Cerebellar cortex (tissue), 1 donor: ENCODE measurements around the gene MKNK2.
"Not testable (repeated sequence)": the region's sequence is repeated elsewhere in the genome, so short reads cannot be mapped to it uniquely, and the experiment has no call there.

ENCODE experiments used
- DNase-seq: peaks from one replicate; pipeline ENCODE4 v3.0.0-alpha.2; 2015; ENCODE audit warnings: low spot score

MKNK2 gene

GRCh38 chr19:2043961-2044708 is 6.9 kb downstream of the MKNK2 start:
- DNase-seq, result no peak

- no peak for DNase-seq
These were observed 7.8 kb downstream of the MKNK2 start for GRCh38 chr19:2043251-2043641.

DNA sequence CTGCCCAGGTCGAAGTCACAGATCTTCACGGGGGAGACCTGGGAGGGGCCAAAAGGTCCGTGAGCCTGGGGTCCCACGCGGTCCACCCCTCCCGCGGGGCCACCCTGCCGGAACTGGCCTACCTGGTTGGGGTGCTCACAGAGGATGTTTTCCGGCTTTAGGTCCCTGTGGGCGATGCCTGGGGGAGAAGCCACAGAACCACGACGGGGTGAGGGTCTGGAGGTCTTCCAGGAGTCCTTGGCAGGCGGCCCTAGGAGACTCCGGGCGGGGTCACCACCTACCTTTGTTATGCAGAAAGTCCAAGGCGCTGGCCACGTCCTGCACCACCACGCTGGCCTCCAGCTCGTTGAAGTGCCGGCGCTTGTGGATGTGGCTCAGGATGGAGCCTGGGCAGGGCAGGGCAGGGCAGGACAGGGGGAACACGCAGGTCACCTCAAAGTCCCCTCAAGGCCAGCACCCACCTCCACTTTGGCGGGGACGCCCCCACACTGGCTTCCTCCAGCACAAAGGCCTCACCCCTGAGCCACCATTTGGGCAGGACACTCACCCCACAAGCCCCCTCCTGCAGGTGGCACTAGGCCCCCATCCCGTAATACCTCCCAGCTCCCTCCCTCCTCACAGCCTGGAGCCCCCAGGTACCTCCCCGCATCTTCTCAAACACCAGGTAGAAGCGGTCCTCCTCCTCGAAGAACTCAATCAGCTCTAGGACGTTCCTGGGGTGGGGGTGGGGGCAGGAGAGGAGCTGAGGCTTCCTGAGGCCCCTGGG is 8.4 kb downstream of the MKNK2 start:
- no peak for DNase-seq

DNA sequence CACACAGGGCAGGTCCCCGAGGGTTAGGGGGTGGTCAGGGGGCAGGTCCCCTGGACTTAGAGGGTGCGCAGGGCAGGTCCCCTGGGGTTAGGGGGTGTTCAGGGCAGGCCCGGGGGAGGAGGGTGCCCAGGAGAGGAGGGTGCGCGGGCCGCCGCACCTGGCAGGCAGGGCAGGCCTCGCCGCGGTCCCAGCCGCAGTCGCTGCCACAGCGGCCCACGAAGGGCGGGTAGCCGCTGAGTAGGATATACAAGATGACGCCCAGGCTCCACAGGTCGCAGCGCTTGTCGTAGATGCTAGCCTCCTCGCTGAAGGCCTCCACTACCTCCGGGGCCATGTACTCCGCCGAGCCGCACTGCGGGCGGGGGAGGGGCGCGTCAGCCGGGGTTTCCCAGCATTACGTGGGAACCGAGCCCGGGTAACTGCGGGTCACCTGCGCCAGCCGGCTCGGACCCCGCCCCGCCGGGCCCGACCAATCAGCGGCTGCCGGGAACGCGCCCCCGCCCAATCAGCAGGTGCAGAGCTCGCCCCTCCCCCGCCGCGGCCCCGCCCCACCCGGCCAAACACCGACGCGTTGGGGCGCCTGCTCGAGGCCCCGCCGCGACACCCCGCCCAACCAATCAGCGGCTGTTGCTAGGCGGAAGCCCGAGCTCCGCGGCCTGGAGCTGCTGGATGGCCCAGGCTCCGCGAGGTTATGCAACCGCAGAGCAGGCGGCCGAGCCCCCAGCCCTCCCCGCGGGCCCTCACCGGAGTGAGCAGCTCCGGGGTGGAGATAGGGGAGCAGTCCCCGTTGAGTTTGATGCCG is 9.2 kb downstream of the MKNK2 start:
- DNase-seq, result peak; percentile 94

DNA sequence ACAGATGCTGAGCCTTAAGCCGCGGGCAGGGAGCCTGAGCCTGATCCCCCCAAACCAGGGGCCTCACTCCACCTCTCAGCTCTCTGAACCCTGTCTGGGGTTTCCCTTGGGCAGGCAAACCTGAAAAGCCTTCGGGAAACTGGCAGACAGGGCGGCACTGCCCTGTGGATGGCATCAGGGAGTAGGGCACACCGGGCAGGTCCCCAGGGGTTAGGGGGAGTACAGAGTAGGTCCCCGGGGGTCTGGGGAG is 9.7 kb downstream of the MKNK2 start:
- no peak for DNase-seq

GRCh38 chr19:2040647-2041432 is 10.2 kb downstream of the MKNK2 start:
- no peak for DNase-seq

GRCh38 chr19:2039959-2040646 is 10.9 kb downstream of the MKNK2 start:
- DNase-seq, result no peak

DNA sequence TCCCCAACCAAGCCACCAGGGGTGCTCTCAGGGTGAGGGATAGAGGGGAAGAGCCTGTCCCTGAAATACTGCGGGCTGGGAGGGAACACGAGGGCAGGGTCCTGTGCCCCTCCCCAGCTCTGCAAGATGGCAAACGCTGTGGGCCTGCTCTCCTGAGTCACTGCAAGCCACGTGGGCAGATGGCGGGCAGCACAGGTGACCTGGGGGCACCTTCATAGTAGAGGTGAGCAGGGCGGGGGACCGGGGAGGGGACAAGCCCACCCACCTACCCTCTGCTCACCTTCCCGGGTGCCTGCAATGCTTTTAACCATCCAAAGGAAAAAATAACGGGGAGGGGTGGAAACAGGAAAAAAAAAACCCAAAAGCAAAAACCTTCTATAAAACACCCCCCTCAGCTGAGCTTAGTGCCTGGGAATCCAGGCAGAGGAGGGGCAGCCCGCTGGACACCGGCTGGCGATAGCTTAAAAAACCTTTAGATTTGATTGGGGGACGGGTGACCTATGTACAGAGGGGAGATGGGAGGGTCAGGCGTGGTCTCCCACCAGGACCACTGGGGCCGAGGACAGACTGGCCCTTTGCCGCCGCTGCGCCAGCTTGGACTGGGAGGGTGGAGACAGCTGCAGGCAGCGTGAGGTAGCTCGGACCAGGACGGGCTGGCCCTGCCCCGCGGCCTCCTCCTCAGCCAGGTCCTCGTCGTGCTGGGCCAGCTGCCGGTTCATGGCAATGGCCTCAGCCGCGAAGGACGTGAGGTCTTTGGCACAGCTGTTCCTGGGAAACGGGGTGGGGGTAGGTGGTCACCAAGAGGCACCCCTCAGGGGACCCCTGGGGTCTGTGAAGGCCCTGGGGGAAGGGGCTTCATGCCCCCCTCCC is 11.7 kb downstream of the MKNK2 start:
- peak; percentile 8 for DNase-seq

DNA sequence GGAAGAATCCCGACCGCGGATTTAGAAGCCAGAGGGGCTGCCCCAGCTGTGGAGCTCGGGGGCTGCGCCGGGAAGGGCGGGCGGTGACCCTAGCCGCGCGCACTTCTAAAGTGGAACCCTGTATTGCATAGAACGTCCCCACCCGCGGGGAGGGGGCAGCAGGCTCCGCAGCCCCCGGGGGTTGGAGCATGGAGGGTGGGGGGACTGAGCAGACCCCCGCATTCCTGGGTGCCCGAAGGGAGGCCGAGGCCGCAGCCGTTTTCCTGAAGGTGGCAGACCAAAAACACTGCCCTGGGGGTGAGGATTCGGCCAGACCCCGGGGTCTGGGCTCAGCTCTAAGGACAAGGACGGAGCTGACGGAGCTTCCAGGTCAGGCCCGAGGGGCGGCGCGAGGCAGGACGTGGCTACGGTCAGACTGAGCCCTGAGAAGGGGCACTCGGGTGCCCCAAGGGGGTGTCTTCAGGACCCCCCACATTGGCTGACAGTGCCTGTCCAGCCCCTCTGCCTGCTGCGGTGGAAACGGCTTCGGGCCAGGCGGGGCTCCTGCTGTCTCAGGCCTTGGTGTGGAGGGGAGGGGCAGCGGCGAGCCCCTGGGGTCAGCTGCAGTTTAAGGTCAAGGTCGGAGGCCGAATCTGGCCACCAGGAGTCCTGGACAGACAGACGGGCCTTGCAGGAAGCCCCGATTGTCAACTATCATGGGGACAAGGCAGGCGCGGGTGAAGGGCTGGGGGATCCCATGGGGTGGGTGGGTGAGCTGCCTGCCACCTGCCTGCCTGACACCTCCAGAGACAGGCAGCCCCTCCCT is 12.6 kb downstream of the MKNK2 start:
- DNase-seq, result no peak

DNA sequence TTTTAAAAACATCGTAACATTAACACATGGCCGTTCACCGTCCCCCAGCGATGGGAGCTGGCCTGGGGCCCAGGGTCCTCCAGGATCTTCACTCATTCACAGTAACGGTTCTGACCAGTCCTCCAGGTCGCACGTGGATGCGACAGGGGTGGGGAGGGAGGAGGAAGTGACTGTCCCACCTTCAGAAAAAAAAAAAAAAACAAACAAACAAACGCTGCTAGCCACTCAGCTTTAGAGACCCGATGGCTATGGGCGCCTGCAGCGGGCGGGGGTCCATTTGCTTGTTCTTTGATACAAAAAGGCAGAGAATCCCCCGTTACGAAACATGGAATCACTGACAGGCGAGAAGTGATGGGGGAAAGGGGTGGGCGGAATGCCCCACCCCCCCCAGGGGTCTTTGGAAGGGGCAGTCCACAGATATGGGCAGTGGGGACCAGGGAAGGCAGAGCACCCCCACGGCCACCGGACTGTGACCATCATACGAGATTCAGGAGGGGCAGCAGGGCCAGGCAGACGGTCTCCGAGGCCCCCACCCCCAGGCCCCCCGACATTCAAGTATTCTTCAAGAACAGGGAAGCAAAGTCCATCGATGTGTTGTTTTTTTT is 13.3 kb downstream of the MKNK2 start:
- DNase-seq, result no peak

DNA sequence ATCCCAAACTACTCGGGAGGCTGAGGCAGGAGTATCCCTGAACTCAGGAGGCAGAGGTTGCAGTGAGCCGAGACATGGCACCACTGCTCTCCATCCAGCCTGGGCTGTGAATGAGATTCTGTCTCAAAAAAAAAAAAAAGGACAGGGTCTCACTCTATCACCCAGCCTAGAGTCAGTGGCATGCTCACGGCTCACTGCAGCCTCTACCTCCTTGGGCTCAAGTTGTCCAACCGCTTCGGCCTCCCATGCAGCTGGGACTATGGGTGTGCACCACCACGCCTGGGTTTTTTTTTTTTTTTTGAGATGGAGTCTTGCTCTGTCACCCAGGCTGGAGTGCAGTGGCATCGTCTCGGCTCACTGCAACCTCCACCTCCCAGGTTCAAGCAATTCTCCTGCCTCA is 14.6 kb downstream of the MKNK2 start:
- DNase-seq, result no peak

DNA sequence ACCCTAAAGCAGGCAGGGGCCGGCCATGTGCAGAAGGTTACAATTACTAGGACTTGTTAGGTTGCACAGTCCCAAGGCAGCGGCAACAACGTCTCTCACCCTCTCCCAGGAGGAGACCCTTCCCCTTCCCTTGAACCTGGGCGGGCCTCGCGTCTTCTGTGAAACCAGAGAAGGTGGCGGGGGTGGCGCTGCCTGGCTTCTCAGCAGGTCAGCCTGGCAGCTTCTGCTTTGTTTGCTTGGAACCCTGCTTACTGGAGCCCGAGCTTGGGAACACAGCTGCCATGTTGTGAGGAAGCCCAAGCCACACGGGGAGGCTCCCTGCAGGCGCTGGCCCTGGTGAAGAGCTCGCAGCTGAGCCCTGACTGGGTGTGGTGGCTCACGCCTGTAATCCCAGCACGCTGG is 15.5 kb downstream of the MKNK2 start:
- DNase-seq, result no peak

GRCh38 chr19:2034729-2035589 is 16.1 kb downstream of the MKNK2 start:
- no peak for DNase-seq

- DNase-seq, result not testable (repeated sequence)
These were observed 16.8 kb downstream of the MKNK2 start for GRCh38 chr19:2034253-2034652.

- DNase-seq, result no peak
These were observed 17.3 kb downstream of the MKNK2 start for GRCh38 chr19:2033825-2034159.

- DNase-seq, result no peak
These were observed 17.8 kb downstream of the MKNK2 start for GRCh38 chr19:2033115-2033824.

DNA sequence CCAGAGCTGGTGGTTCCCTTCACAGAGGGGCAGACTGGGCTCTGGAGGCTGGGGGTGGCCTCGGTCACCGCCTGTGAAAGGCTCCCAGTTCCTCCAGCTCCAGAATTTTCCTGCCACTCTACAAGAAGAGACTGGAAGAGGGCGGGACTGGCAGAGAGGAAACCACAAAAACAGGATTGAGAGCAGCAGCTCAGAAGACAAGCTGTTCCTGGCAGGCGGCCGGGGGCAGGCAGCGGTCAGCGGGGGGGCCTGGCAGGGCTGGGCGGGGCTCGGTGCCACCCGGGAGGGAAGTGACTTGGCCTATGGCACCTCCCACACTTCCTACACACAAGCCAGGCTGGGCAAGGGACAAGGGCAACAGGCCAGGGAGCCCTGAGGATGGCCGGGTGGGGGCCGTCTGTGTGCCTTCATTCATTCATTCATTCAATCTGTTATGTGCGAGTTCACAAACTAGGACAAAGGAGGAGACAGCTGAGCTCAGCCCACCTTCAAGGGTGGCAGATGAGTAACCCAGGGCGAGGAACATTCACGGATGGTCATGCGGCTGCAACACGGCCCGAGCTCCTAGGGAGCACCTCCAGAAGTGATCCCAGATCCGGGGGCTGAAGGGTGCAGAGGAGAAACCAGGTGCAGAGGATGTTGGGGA is 18.6 kb downstream of the MKNK2 start:
- DNase-seq, result peak; percentile 96
